ENCODE data around the gene SNED1. TPM values are rescaled to one million over a fixed set of nuclear protein-coding genes. Genes with fewer than 3 reads are reported as not detected.

SNED1 gene
- polyA plus RNA-seq, 1 experiment, result 3.9 TPM

DNA sequence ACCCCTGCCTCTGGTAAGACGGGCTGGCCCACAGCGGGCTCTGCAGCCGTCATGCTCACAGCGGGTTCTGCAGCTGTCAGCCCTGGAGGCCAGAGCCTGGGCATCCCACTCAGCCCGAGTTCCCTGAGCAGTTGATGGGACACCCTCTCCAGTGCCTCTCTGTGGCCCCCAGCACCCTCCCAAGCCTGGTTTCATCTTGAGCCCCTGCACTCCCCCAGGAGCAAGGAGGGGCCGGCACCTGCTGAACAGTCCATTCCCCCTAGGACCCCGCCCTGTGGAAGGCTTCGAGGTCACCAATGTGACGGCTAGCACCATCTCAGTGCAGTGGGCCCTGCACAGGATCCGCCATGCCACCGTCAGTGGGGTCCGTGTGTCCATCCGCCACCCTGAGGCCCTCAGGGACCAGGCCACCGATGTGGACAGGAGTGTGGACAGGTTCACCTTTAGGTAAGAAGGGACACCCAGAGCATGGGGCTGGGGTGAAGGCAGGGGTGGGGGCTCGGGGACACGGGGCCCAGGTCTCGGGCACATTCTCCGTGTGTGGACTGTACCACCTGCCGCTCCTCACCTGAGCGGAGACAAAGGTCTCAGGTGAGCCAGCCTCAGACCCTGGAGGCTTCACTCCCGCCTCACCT lies 69.2 kb downstream of the SNED1 start:
- no peak for DNase-seq (ENCODE audit: low read depth)
- ChIA-PET CTCF (interaction anchor here (1.2 to 2.5 kb wide), 2 partner anchors 10 to 154 kb away, joined by 4 to 13 read pairs; no protein-coding TSS in a partner anchor), POLR2A (no interaction called here)

DNA sequence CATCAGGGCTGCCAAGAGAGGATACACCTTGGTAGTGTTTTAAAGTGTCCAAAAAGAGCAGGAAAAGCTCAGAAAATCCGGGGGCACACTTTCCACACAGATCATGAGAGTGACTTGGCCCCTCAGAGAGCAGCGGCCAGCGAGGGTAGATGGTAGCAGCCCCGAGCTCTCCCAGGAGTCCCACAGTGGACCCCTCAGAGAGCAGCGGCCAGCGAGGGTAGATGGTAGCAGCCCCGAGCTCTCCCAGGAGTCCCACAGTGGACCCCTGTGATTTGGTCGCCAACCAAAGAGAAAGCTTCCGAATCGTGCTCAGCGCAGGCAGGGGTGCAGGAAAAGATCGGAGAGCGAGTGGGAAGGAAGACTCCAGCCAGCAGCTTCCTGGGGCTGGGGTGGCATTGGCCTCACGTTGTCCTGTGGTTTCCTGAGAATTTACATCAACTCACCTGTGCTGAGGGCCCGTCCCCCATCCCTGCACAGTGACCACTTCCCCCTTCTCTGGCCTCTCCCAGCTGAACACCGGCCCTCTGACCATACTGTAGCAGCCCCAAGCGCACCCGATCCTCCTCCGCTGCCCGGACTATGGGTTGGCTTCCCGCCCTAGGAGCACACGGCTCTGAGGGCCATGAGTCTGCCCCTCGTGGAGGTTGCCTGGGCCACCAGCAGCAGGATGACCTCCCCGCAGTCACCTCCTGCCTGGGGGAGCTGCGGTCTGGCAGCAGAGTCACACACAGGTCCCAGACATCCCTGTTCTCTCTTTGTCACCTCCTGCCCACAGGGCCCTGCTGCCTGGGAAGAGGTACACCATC lies 69.9 kb downstream of the SNED1 start:
- Histone ChIP-seq H3K36me3 (ENCODE audit: control insufficient read depth, insufficient read depth, low read length) (peaks cover 1% of the 10 kb centered on the region; the same call in 1 of the 2 replicates), H3K27me3 (ENCODE audit: control insufficient read depth, insufficient read depth, low read length) (no peaks in the 10 kb centered on the region), H3K4me3 (ENCODE audit: low read depth, low read length) (no peak overlapping the region)
- TF ChIP-seq, protein P1, sequence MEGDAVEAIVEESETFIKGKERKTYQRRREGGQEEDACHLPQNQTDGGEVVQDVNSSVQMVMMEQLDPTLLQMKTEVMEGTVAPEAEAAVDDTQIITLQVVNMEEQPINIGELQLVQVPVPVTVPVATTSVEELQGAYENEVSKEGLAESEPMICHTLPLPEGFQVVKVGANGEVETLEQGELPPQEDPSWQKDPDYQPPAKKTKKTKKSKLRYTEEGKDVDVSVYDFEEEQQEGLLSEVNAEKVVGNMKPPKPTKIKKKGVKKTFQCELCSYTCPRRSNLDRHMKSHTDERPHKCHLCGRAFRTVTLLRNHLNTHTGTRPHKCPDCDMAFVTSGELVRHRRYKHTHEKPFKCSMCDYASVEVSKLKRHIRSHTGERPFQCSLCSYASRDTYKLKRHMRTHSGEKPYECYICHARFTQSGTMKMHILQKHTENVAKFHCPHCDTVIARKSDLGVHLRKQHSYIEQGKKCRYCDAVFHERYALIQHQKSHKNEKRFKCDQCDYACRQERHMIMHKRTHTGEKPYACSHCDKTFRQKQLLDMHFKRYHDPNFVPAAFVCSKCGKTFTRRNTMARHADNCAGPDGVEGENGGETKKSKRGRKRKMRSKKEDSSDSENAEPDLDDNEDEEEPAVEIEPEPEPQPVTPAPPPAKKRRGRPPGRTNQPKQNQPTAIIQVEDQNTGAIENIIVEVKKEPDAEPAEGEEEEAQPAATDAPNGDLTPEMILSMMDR (IDR thresholded peaks at IDR 0.05; ENCODE audit: insufficient read depth, low read depth, low read length), result no peak
- ChIA-PET POLR2A (no interaction called here), CTCF (interaction anchor here (0.9 to 1.2 kb wide), 2 partner anchors 11 to 155 kb away, joined by 4 to 5 read pairs; no protein-coding TSS in a partner anchor)
- DNase-seq (ENCODE audit: low read depth), result no peak

More for the DNA sequence above, 69.2 kb downstream of the SNED1 start:
- TF ChIP-seq, protein P1 (IDR thresholded peaks at IDR 0.05; ENCODE audit: insufficient read depth, low read depth, low read length), result no peak
- Histone ChIP-seq H3K4me3 (ENCODE audit: low read depth, low read length) (no peak overlapping the region), H3K36me3 (ENCODE audit: control insufficient read depth, insufficient read depth, low read length) (0 out of 2 replicates have a peak, but pooled peaks cover 1% of the 10 kb centered on the region), H3K27me3 (ENCODE audit: control insufficient read depth, insufficient read depth, low read length) (no peaks in the 10 kb centered on the region)

- ChIA-PET CTCF (interaction anchor here (0.9 to 1.2 kb wide), 2 partner anchors 10 to 155 kb away, joined by 4 to 5 read pairs; no protein-coding TSS in a partner anchor), POLR2A (no interaction called here)
- no peak for DNase-seq (ENCODE audit: low read depth)
- Histone ChIP-seq H3K27me3 (ENCODE audit: control insufficient read depth, insufficient read depth, low read length) (no peaks in the 10 kb centered on the region), H3K36me3 (ENCODE audit: control insufficient read depth, insufficient read depth, low read length) (peaks cover 1% of the 10 kb centered on the region; the same call in 1 of the 2 replicates), H3K4me3 (ENCODE audit: low read depth, low read length) (no peak overlapping the region)
- TF ChIP-seq, protein P1 (IDR thresholded peaks at IDR 0.05; ENCODE audit: insufficient read depth, low read depth, low read length), result no peak
These were observed 70.8 kb downstream of the SNED1 start for GRCh38 chr2:241068942-241069810.

DNA sequence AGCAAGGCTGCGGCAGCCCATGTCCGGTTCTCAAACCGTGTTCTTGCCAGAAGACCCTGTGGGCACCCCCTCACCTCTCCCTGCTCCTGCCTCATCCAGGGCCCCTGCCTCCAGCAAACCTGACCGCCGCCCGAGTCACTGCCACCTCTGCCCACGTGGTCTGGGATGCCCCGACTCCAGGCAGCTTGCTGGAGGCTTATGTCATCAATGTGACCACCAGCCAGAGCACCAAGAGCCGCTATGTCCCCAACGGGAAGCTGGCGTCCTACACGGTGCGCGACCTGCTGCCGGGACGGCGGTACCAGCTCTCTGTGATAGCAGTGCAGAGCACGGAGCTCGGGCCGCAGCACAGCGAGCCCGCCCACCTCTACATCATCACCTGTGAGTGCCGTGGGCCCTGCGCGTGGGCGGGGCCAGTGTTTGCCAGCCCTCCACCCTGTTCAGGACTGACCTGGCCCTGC lies 71.4 kb downstream of the SNED1 start:
- CTCF ChIA-PET, result no interaction called here
- peaks cover 1% of the 10 kb centered on the region; the same call in 1 of the 2 replicates for H3K36me3 ChIP-seq (ENCODE audit: control insufficient read depth, insufficient read depth, low read length)
- no peak for DNase-seq (ENCODE audit: low read depth)
- H3K4me3 ChIP-seq (ENCODE audit: low read depth, low read length), result no peak overlapping the region
- H3K27me3 ChIP-seq (ENCODE audit: control insufficient read depth, insufficient read depth, low read length), result no peaks in the 10 kb centered on the region
- POLR2A ChIA-PET, result no interaction called here
- TF ChIP-seq, protein P1 (IDR thresholded peaks at IDR 0.05; ENCODE audit: insufficient read depth, low read depth, low read length), result no peak

All from BJ (cell line).